Progenitor cell of endocrine pancreas (in vitro differentiated cells): ENCODE measurements around the gene ODAD3. TPM values are rescaled to one million over a fixed set of nuclear protein-coding genes. Genes with fewer than 3 reads are reported as not detected.
"Not testable (repeated sequence)": the region's sequence is repeated elsewhere in the genome, so short reads cannot be mapped to it uniquely, and the experiment has no call there.

ENCODE experiments used
- DNase-seq: peaks from one replicate; pipeline ENCODE4 v3.0.0; 2021; ENCODE audit warnings: low spot score; ENCODE audit not compliant: unreplicated experiment
- H3K27ac Mint-ChIP-seq: 2 replicates; pipeline ENCODE4 v1.8.0; 2021; ENCODE audit warnings: mild to moderate bottlenecking, moderate library complexity, mixed read lengths
- H3K27me3 Mint-ChIP-seq: 2 replicates; pipeline ENCODE4 v1.8.0; 2021; ENCODE audit warnings: mixed read lengths
- H3K36me3 Mint-ChIP-seq: 2 replicates; pipeline ENCODE4 v1.8.0; 2022; ENCODE audit warnings: mixed read lengths; ENCODE audit not compliant: insufficient read depth
- H3K4me1 Mint-ChIP-seq: 2 replicates; pipeline ENCODE4 v1.8.0; 2021; ENCODE audit warnings: low read depth, mixed read lengths
- H3K4me3 Mint-ChIP-seq: 2 replicates; pipeline ENCODE4 v1.8.0; 2021; ENCODE audit warnings: low read depth, mild to moderate bottlenecking, moderate library complexity, mixed read lengths
- H3K9me3 Mint-ChIP-seq: 2 replicates; pipeline ENCODE4 v1.8.0; 2021; ENCODE audit warnings: low read depth, mixed read lengths
- CTCF ChIP-seq: fragments of 200-600 bp; sonication (generic); IDR thresholded peaks from one replicate; pipeline ENCODE4 v1.5.0; 2021; ENCODE audit warnings: antibody characterized with exemption, mild to moderate bottlenecking; ENCODE audit not compliant: unreplicated experiment
- total RNA-seq: library from RNA; stranded (reverse); gene quantifications from 2 replicates; pipeline ENCODE4 v1.2.1, GENCODE V29; 2021

The ODAD3 gene
- total RNA-seq, 1 donor from 2014 or later = 2.2 TPM

DNA sequence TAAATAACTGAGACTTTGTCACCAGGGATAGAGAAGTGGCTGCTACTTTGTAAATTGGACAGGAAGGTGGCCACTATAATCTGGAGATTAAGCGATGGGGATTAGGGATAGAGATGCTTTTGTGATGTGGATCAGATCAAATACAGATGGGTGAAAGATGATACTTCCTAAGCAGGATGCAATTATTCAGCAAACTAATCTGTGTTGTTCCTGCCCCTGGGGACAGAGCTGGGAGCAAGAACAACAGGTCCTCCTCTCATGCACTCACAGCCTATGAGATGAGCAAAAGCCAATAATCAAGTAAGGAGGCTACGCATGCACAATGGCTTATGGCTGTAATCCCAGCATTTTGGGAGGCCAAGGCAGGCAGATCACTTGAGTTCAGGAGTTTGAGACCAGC lies 20.4 kb downstream of the ODAD3 start:
- H3K9me3 Mint-ChIP-seq = no peaks in the 10 kb centered on the region
- H3K27me3 Mint-ChIP-seq = no peaks in the 10 kb centered on the region
- no peak for TF ChIP-seq CTCF
- H3K36me3 Mint-ChIP-seq = peaks cover 9% of the 10 kb centered on the region
- no peak overlapping the region for H3K27ac Mint-ChIP-seq
- no peak overlapping the region for H3K4me3 Mint-ChIP-seq
- H3K4me1 Mint-ChIP-seq = peaks cover 3% of the 10 kb centered on the region
- no peak for DNase-seq

GRCh38 chr19:11410682-11411081 lies 24.2 kb downstream of the ODAD3 start:
- H3K9me3 Mint-ChIP-seq = no peaks in the 10 kb centered on the region
- no peak overlapping the region for H3K27ac Mint-ChIP-seq
- H3K27me3 Mint-ChIP-seq = no peaks in the 10 kb centered on the region
- no peaks in the 10 kb centered on the region for H3K4me1 Mint-ChIP-seq
- peaks cover 12% of the 10 kb centered on the region for H3K36me3 Mint-ChIP-seq
- no peak for TF ChIP-seq CTCF
- H3K4me3 Mint-ChIP-seq = no peak overlapping the region
- DNase-seq = no peak

DNA sequence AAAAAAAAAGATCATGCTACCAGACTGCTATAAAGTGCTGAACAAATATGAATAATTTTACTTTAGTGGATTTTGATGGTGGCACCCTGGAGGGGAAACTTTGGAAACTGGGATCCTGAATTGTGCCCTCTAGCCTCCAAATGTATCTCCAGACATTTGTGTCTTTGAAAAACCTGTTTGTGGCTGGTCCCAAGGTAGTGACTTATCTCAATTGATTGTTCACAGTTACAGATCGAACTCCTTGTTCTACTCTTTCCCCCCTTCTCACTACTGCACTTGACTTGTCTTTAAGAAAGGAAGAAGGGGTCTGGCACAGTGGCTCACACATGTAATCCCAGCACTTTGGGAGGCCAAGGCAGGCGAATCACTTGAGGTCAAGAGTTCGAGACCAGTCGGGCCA lies 26.3 kb downstream of the ODAD3 start:
- Mint-ChIP-seq H3K27ac (no peak overlapping the region), H3K4me1 (no peaks in the 10 kb centered on the region), H3K9me3 (no peaks in the 10 kb centered on the region), H3K4me3 (no peak overlapping the region), H3K27me3 (no peaks in the 10 kb centered on the region), H3K36me3 (peaks cover 14% of the 10 kb centered on the region)
- no peak for TF ChIP-seq CTCF
- DNase-seq = no peak

DNA sequence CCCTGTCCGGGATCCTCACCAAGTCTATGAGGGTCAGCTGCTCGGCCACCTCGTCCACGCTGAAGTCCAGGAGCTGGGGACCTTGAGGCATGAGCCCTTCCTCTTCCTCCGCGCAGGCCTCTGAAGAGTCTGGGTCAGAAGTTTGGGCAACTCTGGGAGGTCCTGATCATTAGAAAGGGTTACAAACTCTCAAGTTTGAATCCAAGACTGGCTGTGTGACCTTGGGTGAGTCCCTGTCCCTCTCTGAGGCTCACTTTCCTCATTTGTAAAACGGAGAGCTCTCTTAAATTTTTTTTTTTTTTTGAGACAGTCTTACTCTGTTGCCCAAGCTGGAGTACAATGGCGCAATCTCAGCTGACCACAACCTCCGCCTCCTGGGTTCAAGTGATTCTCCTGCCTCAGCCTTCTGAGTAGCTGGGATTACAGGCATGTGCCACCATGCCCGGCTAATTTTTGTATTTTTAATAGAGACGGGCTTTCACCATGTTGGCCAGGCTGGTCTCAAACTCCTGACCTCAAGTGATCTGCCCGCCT lies 28.2 kb downstream of the ODAD3 start:
- not testable (repeated sequence) for H3K4me3 Mint-ChIP-seq, H3K4me1 Mint-ChIP-seq, H3K27ac Mint-ChIP-seq, H3K27me3 Mint-ChIP-seq, H3K9me3 Mint-ChIP-seq, DNase-seq
- peaks cover 13% of the 10 kb centered on the region for H3K36me3 Mint-ChIP-seq

GRCh38 chr19:11405846-11406643 lies 28.9 kb downstream of the ODAD3 start:
- peaks cover 13% of the 10 kb centered on the region for H3K36me3 Mint-ChIP-seq
- no peaks in the 10 kb centered on the region for H3K4me1 Mint-ChIP-seq
- H3K9me3 Mint-ChIP-seq = no peaks in the 10 kb centered on the region
- no peaks in the 10 kb centered on the region for H3K27me3 Mint-ChIP-seq
- DNase-seq = no peak
- H3K27ac Mint-ChIP-seq = no peak overlapping the region
- no peak overlapping the region for H3K4me3 Mint-ChIP-seq
- TF ChIP-seq CTCF = no peak
